ENCODE results near the gene IRF2BP2. TPM values are rescaled to one million over a fixed set of nuclear protein-coding genes. Genes with fewer than 3 reads are reported as not detected.
A peak's percentile ranks its signal among the peaks of the same experiment; 100 is the strongest.

Gene IRF2BP2
- polyA plus RNA-seq, 2 of the 4 experiments (the other 2 are of a cell fraction): 38.2 to 53.5 TPM

GRCh38 chr1:234610666-234611224 is 767 bp upstream of the IRF2BP2 start (continued):
- TF ChIP-seq BCL3 (IDR thresholded peaks at IDR 0.05) (peak; percentile 50; the same call in 2 of the 3 replicates), EHF (CRISPR knock-in tag; IDR thresholded peaks at IDR 0.05) (no peak), SMC3 (IDR thresholded peaks at IDR 0.05) (no peak), CHD2 (IDR thresholded peaks at IDR 0.05; ENCODE audit: low read length, partially characterized antibody) (no peak), ESRRA (IDR thresholded peaks at IDR 0.05; ENCODE audit: borderline replicate concordance, low read length) (no peak), E2F6 (IDR thresholded peaks at IDR 0.05; ENCODE audit: borderline replicate concordance, low read depth) (peak; percentile 88), NFE2L2 (conservative IDR thresholded peaks at IDR 0.05; ENCODE audit: low read length) (no peak), HOXA7 (CRISPR knock-in tag; IDR thresholded peaks at IDR 0.05) (no peak), HMGXB4 (CRISPR knock-in tag; IDR thresholded peaks at IDR 0.05; ENCODE audit: borderline replicate concordance) (peak; percentile 5; the same call in 1 of the 2 replicates), SREBF2 (IDR thresholded peaks at IDR 0.05) (no peak), HOXB13 (CRISPR knock-in tag; IDR thresholded peaks at IDR 0.05; ENCODE audit: low read depth) (no peak), ZSCAN20 (CRISPR knock-in tag; IDR thresholded peaks at IDR 0.05) (peak; percentile 77), MAFK (IDR thresholded peaks at IDR 0.05; ENCODE audit: partially characterized antibody) (no peak), TP53 (CRISPR knock-in tag; IDR thresholded peaks at IDR 0.05) (0 out of 2 replicates have a peak, but pooled peaks have one; percentile 9), FOSL2 (IDR thresholded peaks at IDR 0.05) (no peak), FOSL2 (CRISPR knock-in tag; IDR thresholded peaks at IDR 0.05) (peak; percentile 19; the same call in 1 of the 2 replicates), MYC (IDR thresholded peaks at IDR 0.05; ENCODE audit: borderline replicate concordance, low read length) (peak; percentile 76), ZFP36 (IDR thresholded peaks at IDR 0.05; ENCODE audit: borderline replicate concordance, partially characterized antibody) (no peak), KDM5A (IDR thresholded peaks at IDR 0.05) (no peak), CBX8 (IDR thresholded peaks at IDR 0.05) (no peak), JUN (IDR thresholded peaks at IDR 0.05) (peak; percentile 71 to 89; a peak in 4 of 5 replicates), EHMT2 (IDR thresholded peaks at IDR 0.05; ENCODE audit: low read depth) (no peak), RCOR1 (IDR thresholded peaks at IDR 0.05; ENCODE audit: low read depth, low read length) (no peak), NPAS2 (CRISPR knock-in tag; IDR thresholded peaks at IDR 0.05; ENCODE audit: borderline replicate concordance) (no peak; the same call in 1 of the 2 replicates), POLR2A (IDR thresholded peaks at IDR 0.05; ENCODE audit: low read length) (peak; percentile 97), CEBPB (IDR thresholded peaks at IDR 0.05) (no peak), RARB (CRISPR knock-in tag; IDR thresholded peaks at IDR 0.05) (no peak; the same call in 1 of the 2 replicates), HES2 (IDR thresholded peaks at IDR 0.05) (no peak), FOXS1 (CRISPR knock-in tag; IDR thresholded peaks at IDR 0.05) (no peak), RAD21 (conservative IDR thresholded peaks at IDR 0.05 in 1 of 2, IDR thresholded peaks at IDR 0.05 in 1 of 2) (no peak; a peak in 2 of 5 replicates), MAZ (IDR thresholded peaks at IDR 0.05; ENCODE audit: borderline replicate concordance, low read depth, low read length) (0 out of 2 replicates have a peak, but pooled peaks have one; percentile 28), TFCP2L1 (CRISPR knock-in tag; IDR thresholded peaks at IDR 0.05) (peak; percentile 88), PBX3 (IDR thresholded peaks at IDR 0.05) (no peak)

Measured in A549 (cell line).